ENCODE results near the gene SARS1.
"Not testable (repeated sequence)": the region's sequence is repeated elsewhere in the genome, so short reads cannot be mapped to it uniquely, and the experiment has no call there.

SARS1 gene

DNA sequence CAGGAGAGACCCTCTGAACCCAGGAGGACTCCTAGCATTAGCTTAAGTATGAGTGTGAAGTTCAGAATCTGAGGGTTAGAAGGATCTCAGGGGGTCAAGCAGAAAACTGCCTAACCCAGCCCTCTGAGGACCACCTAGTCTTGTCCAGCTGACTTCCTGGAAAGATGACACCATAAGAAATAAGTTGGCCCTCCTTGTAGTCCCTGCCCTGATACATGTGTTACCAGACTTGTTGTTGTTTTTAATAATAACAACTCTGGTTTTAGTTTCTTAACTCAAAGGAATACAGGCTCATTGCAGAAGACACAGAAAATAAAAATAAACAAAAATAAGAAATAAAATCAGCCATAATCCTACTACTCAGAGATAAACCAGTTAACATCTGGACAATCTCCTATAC is 21.8 kb upstream of the SARS1 start:
- in situ Hi-C loops (cut with MboI; ENCODE audit: low sequenced_read_pairs): no loop called here

DNA sequence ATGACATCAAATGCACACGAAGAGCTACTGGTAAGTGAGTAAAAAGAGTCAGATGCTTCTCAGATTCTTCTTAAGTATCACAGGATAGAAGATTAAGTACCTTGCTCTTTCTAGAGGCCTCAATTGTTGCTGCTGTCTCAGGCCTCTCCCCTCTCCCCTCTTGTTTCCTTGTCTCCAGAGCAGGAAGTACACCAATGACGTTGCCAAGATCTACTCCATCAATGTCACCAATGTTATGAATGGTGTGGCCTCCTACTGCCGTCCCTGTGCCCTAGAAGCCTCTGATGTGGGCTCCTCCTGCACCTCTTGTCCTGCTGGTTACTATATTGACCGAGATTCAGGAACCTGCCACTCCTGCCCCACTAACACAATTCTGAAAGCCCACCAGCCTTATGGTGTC is 21.3 kb upstream of the SARS1 start:
- in situ Hi-C loops (cut with MboI; ENCODE audit: low sequenced_read_pairs): no loop called here

DNA sequence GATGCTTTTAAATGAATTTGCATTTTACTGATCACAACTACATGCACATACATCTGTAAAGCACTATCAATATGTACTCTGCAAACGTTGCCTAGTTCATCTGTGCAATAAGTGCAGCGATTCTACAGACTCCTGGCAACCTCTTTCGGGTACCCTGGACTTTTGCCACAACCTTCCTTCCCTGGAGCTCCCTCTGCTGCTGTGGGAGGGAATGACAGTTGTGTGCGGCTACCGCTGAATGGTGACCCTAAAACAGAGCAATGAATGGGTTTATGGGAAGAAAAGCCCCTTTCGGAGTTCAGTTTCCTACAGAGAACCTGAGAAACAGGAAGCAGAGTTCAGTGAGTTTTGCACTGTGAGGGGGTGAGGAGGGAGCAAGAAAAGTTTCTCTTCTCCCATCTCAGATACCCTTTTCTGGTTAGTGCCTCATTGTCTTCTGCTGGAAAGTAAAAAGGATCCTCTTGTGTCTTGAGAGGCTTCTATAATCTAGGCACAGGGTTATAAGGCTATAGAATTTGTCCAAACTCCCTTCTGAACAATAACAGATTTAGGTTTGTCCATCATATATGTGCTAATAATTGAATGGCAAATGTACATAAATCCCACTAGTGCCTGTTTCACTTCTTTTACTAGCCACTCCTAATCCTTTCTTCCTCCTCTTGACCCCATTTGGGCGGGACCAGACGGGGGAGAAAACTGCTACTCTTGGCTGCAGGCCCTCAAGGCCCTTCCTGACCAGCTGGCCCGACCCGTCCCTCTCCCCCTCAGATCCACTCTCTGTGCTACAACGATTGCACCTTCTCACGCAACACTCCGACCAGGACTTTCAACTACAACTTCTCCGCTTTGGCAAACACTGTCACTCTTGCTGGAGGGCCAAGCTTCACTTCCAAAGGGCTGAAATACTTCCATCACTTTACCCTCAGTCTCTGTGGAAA is 19.8 kb upstream of the SARS1 start:
- in situ Hi-C loops (cut with MboI; ENCODE audit: low sequenced_read_pairs): no loop called here

DNA sequence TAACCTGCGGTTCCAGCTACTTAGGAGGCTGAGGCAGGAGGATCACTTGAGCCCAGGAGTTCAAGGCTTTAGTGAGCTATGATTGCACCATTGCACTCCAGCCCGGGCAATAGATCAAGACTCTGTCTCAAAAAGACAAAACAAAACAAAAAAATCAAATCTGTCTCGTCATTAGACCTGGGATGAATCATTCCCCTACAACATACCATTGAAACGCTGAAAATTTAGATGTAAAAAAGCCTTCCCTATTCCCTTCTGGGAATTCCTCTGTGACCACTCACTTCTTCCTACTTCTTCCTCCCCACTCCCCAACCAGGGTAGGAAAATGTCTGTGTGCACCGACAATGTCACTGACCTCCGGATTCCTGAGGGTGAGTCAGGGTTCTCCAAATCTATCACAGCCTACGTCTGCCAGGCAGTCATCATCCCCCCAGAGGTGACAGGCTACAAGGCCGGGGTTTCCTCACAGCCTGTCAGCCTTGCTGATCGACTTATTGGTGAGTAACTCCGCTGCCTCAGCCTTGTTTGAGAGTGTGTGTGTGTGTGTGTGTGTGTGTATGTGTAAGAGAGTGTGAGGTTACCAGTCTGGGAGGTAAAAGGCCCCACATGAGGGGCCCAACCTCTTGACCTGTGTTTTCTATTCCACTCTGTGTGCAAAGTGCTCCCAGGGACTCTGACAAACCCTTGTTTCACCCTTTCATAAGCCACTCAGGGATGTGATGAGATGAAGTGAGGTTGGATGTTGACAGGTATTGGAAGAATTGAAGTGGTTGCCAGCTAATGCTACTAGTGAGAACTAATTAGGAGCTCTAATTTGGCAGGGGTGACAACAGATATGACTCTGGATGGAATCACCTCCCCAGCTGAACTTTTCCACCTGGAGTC is 16.3 kb upstream of the SARS1 start:
- in situ Hi-C loops (cut with MboI; ENCODE audit: low sequenced_read_pairs): no loop called here

DNA sequence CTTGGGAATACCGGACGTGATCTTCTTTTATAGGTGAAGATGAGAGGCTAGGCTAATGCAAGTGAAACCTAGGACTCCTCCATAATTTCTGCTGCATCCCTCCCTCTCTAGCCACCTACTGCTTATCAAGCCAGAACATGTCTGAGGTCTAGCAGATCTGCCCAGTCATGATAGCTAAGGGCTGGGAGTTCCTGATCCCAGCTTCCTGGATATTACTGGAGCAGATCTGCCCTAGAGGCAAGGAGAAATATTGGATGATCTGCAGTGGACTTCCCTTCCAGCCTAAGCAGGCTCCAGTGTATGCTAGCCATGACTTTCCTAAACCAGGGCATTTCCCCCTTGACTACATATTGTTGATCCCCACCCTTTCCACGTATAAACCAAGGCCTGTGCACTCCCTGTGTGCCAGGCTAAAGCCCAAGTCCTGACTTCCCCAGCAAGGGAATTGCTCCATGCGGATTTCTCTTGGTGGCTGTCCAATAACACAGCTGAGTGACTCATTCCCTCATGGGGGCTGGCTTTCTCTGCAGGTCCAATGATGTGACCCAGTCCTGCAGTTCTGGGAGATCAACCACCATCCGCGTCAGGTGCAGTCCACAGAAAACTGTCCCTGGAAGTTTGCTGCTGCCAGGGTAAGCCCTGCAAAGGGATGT is 15.5 kb upstream of the SARS1 start:
- in situ Hi-C loops (cut with MboI; ENCODE audit: low sequenced_read_pairs): no loop called here

DNA sequence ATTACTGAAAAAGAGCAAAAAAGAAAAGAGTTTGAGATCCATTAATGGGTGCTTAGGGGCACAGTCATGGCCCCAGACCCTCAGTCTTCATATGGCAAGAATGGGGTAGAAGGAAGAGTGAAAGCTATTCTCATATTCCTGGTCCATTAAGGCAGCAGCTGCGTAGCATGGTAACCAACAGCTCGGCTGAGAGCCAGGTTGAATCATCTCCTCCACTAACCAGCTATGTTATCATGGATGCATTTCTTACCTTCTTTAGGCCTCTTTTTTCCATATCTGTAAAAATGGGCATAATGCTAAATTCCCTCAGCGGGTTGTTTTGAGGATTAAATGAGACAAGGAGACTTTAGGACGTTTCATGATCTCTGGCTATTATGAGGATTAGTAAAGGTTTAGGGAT is 15.0 kb upstream of the SARS1 start:
- in situ Hi-C loops (cut with MboI; ENCODE audit: low sequenced_read_pairs): no loop called here

DNA sequence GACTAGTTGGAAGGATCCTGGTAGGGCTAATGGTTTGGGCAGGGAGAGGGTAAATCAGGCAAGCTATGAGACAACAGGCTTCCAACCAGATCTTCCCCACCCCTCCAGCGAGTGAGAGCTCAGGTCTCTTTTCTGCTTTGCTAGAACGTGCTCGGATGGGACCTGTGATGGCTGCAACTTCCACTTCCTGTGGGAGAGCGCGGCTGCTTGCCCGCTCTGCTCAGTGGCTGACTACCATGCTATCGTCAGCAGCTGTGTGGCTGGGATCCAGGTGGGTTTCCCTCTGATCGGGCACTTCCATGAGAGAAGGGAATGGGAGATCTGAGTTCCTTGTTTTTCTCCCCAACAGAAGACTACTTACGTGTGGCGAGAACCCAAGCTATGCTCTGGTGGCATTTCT is 14.0 kb upstream of the SARS1 start:
- in situ Hi-C loops (cut with MboI; ENCODE audit: low sequenced_read_pairs): no loop called here

DNA sequence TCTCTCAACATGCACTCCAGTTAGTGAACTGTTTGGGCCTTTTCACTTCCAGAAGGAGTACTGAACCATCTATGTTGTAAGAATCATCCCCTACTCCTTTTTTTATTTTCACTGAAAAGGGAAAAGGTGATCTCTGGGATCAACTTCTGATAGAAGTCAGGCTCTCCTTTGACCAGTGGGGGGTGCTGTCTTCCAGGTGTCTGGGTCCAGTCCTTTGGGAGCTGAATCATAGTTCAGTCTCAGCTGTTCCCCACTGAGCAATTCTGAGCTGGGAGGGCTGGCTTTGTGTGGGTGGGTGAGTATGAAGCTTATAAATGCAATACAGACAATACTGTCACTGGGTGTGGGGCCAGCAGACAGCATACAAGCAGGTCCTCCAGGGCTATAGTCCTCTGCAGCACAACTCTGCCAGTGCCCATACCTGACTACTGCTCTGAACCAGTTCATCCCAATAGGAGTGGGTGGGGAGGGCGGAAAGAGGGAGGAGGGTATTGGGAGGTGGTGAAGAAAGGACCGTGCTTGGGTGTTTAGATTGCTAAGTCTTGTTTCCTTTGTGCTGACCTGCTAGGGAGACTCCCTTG is 12.5 kb upstream of the SARS1 start:
- in situ Hi-C loops (cut with MboI; ENCODE audit: low sequenced_read_pairs): no loop called here

DNA sequence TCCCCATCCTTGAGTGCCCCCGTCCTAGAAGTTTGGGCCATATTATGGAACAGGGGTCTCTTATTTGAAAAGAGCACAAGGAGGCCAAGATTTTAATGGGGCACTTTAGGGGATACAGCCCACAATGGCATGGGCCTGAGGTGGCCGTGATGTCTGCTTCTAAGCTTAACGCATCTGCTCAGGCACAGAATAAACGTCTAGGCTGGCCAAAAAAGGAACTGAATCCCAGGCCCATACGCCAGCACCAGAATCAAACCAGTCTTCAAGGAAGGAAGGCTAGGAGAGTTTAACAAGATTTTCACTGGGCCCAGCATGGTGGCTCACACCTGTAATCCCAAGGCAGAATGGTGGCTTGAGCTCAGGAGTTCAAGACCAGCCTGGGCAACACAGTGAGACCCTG is 9.2 kb upstream of the SARS1 start:
- in situ Hi-C loops (cut with MboI; ENCODE audit: low sequenced_read_pairs): no loop called here

DNA sequence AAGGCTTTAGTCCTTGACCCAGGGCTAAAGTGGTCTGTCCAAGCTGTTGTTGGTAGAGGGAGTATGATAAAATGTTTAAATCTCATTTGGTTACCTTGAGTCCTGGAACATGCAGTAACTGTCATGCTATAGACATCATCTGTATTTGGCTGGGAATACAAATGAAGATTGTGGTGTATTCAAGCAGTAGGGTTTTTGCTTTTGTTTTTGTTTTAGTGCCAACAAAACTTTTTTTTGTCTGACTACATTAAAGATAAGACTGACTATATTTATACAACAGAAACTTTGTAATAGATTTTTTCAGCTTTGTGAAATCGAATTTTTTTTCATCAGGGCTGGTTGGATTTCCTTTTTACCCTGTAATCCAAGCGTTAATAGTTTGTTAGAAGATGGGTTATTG is 7.4 kb upstream of the SARS1 start:
- in situ Hi-C loops (cut with MboI; ENCODE audit: low sequenced_read_pairs): no loop called here

DNA sequence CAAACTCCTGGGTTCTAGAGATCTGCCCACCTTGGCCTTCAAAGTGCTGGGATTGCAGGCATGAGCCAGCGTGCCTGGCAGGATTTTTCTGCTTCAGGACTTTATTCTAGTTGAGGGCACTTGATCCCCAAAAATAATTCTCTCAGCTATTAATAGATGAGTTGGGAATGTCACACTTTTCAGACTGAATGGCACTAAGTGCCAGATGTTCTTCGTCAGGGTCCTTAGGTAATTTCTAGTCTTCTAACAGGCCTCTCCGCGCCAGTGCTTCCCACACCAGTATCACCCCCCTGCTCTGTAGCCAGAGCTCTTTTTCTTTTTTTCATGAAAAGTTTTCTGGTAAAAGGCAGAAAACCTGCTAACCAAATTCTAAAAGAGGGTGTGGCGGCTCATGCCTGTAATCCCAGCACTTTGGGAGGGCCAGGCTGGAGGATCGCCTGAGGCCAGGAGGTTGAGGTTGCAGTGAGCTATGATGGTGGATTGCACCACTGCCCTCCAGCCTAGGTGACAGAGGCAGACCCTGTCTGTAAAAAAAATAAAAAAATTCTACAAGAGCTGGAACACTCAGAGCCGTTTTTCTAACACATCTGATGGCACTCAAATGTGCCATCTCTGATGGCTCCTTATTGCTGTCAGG is 6.1 kb upstream of the SARS1 start:
- in situ Hi-C loops (cut with MboI; ENCODE audit: low sequenced_read_pairs): no loop called here

DNA sequence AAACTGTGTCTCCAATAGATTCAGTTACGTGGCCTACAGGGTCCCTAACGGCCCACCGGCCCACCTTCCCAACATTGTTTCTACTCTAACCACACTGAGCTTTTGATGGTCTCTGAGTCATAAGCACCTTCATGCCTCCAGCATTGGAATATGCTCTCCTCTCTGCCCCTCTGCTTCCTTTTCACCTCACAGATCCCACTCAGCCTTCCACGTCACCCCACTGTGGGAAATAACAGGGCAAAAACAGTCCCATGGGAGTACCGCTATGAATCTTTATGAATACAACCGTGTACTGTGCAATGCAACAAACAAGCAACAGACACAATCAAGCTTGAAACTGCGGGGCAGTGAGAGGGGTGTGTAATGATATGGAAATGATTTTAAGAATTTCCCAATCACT is 5.3 kb upstream of the SARS1 start:
- in situ Hi-C loops (cut with MboI; ENCODE audit: low sequenced_read_pairs): no loop called here

DNA sequence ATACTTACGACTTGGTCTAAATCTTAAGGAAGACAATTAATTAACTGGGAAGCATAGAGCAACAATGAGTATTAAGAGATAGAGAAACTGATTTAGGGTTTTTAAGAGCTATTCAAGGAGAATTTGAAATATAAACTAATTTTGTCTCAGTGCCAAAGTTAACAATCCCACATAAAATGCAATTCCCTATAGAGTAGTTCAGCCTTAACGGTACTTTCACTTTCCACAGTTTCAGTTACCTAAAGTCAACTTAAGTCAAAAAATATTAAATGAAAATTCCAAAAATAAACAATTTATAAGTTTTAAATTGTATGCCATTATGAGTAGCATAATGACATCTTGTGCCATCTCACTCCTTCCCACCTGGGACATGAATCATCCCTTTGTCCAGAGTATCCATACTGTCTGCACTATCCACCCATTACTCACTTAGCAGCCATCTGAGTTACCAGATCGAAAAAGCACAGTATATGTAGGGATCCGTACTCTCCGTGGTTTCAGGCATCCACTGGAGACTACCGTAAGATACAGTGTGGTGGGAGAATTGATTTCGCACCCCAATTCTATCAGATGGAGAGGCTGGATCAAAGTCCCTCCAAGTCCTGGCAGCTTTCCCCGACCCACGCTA is 4.8 kb upstream of the SARS1 start:
- in situ Hi-C loops (cut with MboI; ENCODE audit: low sequenced_read_pairs): no loop called here

DNA sequence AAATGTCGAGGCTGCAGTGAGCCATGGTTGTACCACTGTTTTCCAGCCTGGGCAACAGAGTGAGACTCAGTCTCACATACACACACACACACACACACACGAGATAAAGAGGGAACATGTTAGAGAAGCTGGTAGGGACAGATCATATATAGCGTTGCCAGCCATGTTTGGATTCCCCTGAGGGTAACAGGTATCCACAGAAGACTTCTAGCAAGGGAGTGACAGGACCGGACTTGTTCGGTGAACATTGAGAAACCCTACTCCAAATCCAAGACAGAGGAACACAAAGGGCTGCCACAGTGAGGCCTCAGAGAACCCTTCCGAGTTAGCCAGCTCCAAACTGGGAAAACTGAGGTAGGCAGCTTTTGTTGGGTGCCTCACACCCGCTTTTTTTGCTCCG is 3.7 kb upstream of the SARS1 start:
- in situ Hi-C loops (cut with MboI; ENCODE audit: low sequenced_read_pairs): no loop called here

DNA sequence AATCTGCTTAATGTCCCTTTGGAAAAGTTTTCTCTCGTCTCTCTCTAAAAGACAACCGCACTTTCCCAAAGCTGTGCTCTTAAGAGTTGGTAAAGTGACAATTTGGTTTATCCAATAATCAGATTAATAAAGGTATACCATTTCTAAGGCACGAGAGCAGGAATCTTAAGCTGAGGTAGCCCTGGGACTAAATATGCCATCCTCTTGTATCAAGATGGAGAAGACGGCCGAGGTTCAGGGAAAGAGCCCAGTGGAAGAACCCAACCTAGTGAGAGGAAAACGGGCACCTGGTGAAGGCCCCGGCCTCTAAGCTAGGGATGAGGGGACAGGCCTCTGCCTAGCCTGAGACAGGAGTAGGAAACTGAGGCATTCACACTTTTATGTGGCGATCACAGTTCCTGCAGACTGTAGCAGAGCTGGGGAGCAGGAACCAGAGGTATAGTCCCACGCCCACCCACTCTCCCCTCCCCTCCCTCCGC is 334 bp upstream of the SARS1 start:
- in situ Hi-C loops (cut with MboI; ENCODE audit: low sequenced_read_pairs): no loop called here

DNA sequence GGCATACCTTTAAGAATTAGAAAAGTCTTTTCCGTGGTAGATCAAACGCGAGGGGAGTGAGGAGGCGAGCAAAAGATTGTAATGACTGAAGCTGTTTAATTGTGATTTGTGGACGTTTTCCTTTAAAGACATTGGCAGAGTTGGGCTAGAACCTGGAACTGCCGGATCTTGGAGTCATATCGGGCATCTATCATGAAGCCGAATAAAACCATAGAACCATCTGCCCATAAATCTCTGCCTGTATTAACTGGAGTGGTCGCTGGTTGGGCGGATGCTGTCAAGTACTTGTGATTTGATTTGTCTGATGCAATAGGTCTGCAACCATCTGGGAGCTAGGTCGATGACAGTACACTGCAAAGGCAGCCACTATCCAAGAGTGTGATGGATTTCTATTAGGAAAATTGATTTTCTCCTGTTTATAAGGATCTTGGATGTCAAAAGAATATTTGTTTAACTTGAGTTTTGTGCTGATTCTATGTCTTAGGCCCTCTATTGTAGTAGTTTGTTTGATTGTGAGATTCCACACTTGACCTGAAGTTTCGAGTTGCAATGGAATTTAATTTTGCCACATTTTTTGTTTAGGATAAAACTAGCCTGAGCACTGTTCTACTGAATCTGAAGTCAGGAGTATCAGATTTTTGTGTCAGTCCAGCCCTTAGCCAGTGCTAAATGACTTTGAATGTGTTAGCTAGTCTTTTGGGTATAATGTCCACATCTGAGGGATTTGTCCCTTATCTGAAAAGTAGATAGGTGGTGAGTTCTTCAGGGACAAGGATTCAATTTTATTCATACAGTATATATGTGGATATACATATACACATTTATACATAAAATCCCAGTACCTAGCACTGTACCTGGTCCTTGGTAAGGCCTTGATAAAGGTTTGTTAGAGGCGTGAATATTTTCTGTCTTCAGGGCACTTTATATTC is 1.2 kb downstream of the SARS1 start:
- in situ Hi-C loops (cut with MboI; ENCODE audit: low sequenced_read_pairs): no loop called here

DNA sequence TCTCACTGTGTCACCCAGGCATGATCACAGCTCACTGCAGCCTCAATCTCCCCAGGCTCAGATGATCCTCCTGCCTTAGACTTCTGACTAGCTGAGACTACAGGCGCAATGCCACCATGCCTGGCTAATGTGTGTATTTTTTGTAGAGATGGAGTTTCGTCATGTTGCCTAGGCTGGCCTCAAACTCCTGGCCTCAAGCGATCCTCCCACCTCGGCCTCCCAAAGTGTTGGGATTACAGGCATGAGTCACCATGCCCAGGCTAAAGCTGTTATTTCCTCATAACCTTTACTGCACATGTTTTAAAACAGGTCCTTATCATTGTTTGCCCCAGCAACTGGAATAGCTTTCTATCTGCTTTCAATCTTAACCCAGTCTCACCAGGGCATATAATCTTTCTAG is 2.9 kb downstream of the SARS1 start:
- in situ Hi-C loops (cut with MboI; ENCODE audit: low sequenced_read_pairs): no loop called here

DNA sequence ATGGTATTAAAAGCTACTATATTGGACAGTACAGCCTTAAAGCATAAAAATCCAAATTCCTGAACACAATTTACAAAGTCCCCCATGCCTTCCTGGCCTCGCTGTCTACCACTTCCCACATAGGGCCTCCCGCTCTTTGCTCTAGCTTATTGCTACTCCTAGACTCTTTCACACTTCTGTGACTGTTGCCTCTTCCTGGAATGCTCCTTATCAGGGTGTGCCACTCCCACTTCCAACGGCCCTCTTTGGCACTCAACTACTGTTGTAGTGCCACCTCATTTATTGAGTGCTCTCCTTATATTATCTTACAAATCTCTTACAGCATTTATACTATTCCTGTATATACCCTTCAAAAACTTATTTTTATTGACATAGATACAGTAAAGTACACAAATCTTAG is 4.8 kb downstream of the SARS1 start:
- in situ Hi-C loops (cut with MboI; ENCODE audit: low sequenced_read_pairs): no loop called here

DNA sequence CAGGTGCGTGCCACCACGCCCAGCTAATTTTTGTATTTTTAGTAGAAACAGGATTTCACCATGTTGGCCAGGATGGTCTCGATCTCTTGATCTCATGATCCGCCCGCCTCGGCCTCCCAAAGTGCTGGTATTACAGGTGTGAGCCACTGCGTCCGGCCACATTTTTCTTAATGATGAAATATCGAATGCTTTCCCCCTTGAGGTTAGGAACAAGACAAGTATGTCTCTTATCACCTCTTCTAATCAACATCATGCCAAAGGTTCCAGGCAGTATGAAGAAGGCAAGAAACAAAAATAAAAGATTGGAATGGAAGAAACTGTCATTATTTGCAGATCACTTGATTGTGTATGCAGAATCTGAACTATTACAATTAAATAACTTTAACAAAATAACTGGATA is 7.5 kb downstream of the SARS1 start:
- in situ Hi-C loops (cut with MboI; ENCODE audit: low sequenced_read_pairs): not testable (repeated sequence)
